Measurements from ENCODE around the gene ZBTB43. TPM values are rescaled to one million over a fixed set of nuclear protein-coding genes. Genes with fewer than 3 reads are reported as not detected.

Gene ZBTB43
- total RNA-seq, 1 experiment from 2014 or later, result 4.6 TPM

- DNase-seq (ENCODE audit: low spot score), result no peak
These were observed 81.4 kb downstream of the ZBTB43 start for GRCh38 chr9:126886034-126886822.

- DNase-seq (ENCODE audit: low spot score), result no peak
These were observed 82.1 kb downstream of the ZBTB43 start for GRCh38 chr9:126886897-126887296.

Other genes with a start within 250 kb of the ZBTB43 start
- not detected in 2 replicates for gene LMX1B, start 191.1 kb upstream of the ZBTB43 start, total RNA-seq (2014; rRNA removed; shearing (Covaris generic))
- gene ZBTB34, start 55.6 kb downstream of the ZBTB43 start, total RNA-seq (2014; rRNA removed; shearing (Covaris generic)), result 1.6 and 2.7 TPM in 2 replicates
- 9.9 and 12.4 TPM in 2 replicates for gene RALGPS1, start 109.7 kb downstream of the ZBTB43 start, total RNA-seq (2014; rRNA removed; shearing (Covaris generic))

Data from HT-29 (cell line).